Esophagus (tissue), 2 donors: ENCODE data around the gene NPIPA1. TPM values are rescaled to one million over a fixed set of nuclear protein-coding genes. Genes with fewer than 3 reads are reported as not detected.
"Not testable (repeated sequence)": the region's sequence is repeated elsewhere in the genome, so short reads cannot be mapped to it uniquely, and the experiment has no call there.

Experiments
- H3K27ac ChIP-seq, 2 donors: one replicate each; pipeline ENCODE4 v1.5.1; 2013; ENCODE audit warnings: low read depth in 2 of 2, mild to moderate bottlenecking in 2 of 2, inconsistent platforms in 1 of 2, low read length in 1 of 2, moderate library complexity in 1 of 2
- H3K27me3 ChIP-seq, 2 donors: one replicate each; pipeline ENCODE4 v1.6.1; 2013; ENCODE audit warnings: low read length in 2 of 2, control low read depth in 1 of 2, mild to moderate bottlenecking in 1 of 2; ENCODE audit not compliant: insufficient read depth in 2 of 2, control insufficient read depth in 1 of 2
- H3K36me3 ChIP-seq, 2 donors: one replicate each; pipeline ENCODE4 v1.6.1; 2013; ENCODE audit warnings: low read length in 1 of 2; ENCODE audit not compliant: control insufficient read depth in 2 of 2, insufficient read depth in 2 of 2
- H3K4me1 ChIP-seq, 2 donors: one replicate each; pipeline ENCODE4 v1.6.1; 2013; ENCODE audit warnings: low read length in 1 of 2; ENCODE audit not compliant: control insufficient read depth in 2 of 2, insufficient read depth in 2 of 2
- H3K4me3 ChIP-seq, 2 donors: one replicate each; pipeline ENCODE4 v1.5.1; 2013; ENCODE audit warnings: low read length in 2 of 2, mild to moderate bottlenecking in 2 of 2, low read depth in 1 of 2, moderate library complexity in 1 of 2
- H3K9me3 ChIP-seq, 2 donors: one replicate each; pipeline ENCODE4 v1.6.1; 2013; ENCODE audit warnings: mild to moderate bottlenecking in 2 of 2, low read depth in 1 of 2, low read length in 1 of 2, moderate library complexity in 1 of 2; ENCODE audit not compliant: control insufficient read depth in 2 of 2, insufficient read depth in 1 of 2
- WGBS, 2 donors: extraction: QIAGEN DNeasy Blood & Tissue Kit; methylation state at CpG; one replicate each; pipeline ENCODE4 v1.1.7; 2013; 5-methylcytosine and 5-hydroxymethylcytosine counted together
- polyA plus RNA-seq, 2 donors: library from polyadenylated mRNA; stranded (reverse); fragments of 200-250 nt; gene quantifications; one replicate each; pipeline ENCODE4 v1.2.3, GENCODE V29; 2013
- donor health status: healthy with polysubstance abuse.
- donor health status: Bipolar disorder and iron deficiency.

Gene NPIPA1
- 100 to 1,000 TPM in 1 of 2 donors, 10 to 100 TPM in 1; 44.0 to 104 TPM for polyA plus RNA-seq

DNA sequence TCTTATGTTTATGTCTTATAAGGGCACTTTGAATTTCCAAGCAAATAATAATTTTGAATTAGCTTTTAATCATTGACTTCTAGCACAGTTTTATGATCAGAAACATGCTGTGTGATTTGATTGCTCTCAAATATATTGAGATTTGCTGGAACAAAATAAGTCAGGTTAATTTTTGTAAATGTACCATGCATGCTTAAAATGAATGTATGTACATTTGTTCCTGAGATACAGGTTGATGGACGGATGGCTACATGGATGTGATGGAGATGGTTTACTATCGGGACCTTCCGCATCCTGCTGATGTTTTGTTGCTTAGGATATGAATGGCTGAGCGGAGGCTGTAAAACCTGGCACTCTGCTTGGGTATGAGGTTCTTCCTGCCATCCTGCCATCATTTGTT, at the start of gene NPIPA1:
TSS of gene NPIPA1 (plus strand) at position 301 of the 400 bp plus-strand sequence. CDS start at position 301, 0 bp downstream.
- not testable (repeated sequence) for H3K27ac ChIP-seq, H3K4me1 ChIP-seq, H3K4me3 ChIP-seq, H3K9me3 ChIP-seq, H3K27me3 ChIP-seq, H3K36me3 ChIP-seq
- WGBS, 2 donors, result no CpG with 5 or more reads among the region's 4 CpGs

- not testable (repeated sequence) for H3K36me3 ChIP-seq, H3K9me3 ChIP-seq, H3K4me3 ChIP-seq, H3K4me1 ChIP-seq, H3K27ac ChIP-seq, H3K27me3 ChIP-seq
- WGBS, 2 donors, result 80 to 94% methylated on average over 4 of the region's 6 CpGs
Measured at GRCh38 chr16:14892111-14892510, 45.1 kb upstream of the NPIPA1 start.

DNA sequence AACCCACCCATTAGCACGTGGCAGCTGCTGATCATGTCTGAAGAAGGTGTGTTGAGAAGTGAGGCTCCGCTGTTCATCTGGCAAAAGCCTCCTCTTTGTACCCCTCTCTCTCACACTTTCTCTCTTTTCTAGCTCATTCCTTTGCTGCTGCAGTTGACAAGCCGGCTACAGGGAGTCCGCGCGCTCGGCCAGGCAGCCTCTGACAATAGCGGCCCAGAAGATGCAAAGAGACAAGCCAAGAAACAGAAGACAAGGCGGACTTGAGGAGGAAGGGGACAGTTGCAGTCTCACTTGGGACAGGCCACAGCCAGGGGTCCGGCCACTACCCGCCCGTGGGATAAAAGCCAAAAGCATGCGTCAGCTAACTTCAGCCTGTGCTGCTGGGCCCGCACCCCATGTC, 41.9 kb upstream of the NPIPA1 start:
- H3K4me1 ChIP-seq, H3K36me3 ChIP-seq, H3K9me3 ChIP-seq, H3K4me3 ChIP-seq, H3K27me3 ChIP-seq, H3K27ac ChIP-seq: not testable (repeated sequence)
- WGBS, 2 donors, result 86 to 90% methylated on average over 10 to 11 of the region's 14 CpGs

- H3K4me1 ChIP-seq, H3K27ac ChIP-seq, H3K36me3 ChIP-seq, H3K9me3 ChIP-seq, H3K27me3 ChIP-seq, H3K4me3 ChIP-seq: not testable (repeated sequence)
- 86 to 91% methylated on average over 7 to 8 of the region's 9 CpGs for WGBS, 2 donors
Measured at GRCh38 chr16:14896023-14896422, 41.2 kb upstream of the NPIPA1 start.

- not testable (repeated sequence) for H3K4me1 ChIP-seq, H3K36me3 ChIP-seq, H3K4me3 ChIP-seq, H3K27ac ChIP-seq, H3K27me3 ChIP-seq, H3K9me3 ChIP-seq
- WGBS, 2 donors, result 59 to 85% methylated on average over 2 to 3 of the region's 12 CpGs
Measured at GRCh38 chr16:14897006-14897664, 40.1 kb upstream of the NPIPA1 start.

DNA sequence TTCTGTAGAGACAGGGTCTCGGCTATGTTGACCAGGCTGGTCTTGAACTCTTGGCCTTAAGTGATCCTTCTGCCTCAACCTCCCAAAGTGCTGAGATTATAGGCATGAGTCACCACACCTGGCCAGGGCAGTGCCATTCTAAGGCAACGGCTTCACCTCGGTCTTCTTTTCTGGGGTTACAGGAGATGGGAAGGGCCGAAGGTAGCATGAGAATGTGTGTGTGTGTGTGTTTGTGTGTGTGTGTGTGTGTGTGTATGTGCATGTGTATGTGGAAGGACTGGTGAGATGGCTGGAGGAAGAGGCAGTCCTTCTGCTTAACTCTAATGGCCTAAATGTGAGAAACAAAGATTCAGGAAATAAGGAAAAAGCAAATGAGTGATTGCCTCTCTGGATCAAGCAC, 39.1 kb upstream of the NPIPA1 start:
- H3K4me1 ChIP-seq, H3K9me3 ChIP-seq, H3K4me3 ChIP-seq, H3K27me3 ChIP-seq, H3K27ac ChIP-seq, H3K36me3 ChIP-seq: not testable (repeated sequence)
- WGBS, 2 donors, result 94% methylated on average over 3 to 4 of the region's 4 CpGs

- not testable (repeated sequence) for H3K4me1 ChIP-seq, H3K27me3 ChIP-seq, H3K4me3 ChIP-seq, H3K27ac ChIP-seq, H3K36me3 ChIP-seq, H3K9me3 ChIP-seq
- WGBS, 2 donors, result 74 to 77% methylated on average over 5 to 6 of the region's 8 CpGs
Measured at GRCh38 chr16:14903191-14903957, 33.9 kb upstream of the NPIPA1 start.

DNA sequence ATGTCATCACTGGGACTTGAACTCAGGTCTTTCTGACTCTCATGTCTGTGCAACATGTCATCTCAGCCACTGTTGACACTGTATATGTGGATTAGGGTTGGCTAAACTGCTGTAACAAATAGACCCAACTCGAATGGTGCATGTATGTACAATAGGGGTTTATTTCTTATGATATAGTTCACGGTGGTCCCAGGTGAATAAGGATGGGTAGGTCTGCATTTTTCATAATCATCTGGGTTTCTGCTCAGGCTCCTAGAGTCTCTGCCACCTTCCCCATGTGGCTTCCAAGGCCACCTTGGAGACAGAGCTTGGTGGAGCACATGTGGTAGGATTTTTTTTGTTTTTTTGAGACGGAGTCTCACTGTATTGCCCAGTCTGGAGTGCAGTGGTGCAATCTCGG, 27.5 kb upstream of the NPIPA1 start:
- H3K4me1 ChIP-seq, H3K27me3 ChIP-seq, H3K27ac ChIP-seq, H3K4me3 ChIP-seq, H3K9me3 ChIP-seq, H3K36me3 ChIP-seq: not testable (repeated sequence)
- no CpG with 5 or more reads among the region's 4 CpGs for WGBS, 2 donors

DNA sequence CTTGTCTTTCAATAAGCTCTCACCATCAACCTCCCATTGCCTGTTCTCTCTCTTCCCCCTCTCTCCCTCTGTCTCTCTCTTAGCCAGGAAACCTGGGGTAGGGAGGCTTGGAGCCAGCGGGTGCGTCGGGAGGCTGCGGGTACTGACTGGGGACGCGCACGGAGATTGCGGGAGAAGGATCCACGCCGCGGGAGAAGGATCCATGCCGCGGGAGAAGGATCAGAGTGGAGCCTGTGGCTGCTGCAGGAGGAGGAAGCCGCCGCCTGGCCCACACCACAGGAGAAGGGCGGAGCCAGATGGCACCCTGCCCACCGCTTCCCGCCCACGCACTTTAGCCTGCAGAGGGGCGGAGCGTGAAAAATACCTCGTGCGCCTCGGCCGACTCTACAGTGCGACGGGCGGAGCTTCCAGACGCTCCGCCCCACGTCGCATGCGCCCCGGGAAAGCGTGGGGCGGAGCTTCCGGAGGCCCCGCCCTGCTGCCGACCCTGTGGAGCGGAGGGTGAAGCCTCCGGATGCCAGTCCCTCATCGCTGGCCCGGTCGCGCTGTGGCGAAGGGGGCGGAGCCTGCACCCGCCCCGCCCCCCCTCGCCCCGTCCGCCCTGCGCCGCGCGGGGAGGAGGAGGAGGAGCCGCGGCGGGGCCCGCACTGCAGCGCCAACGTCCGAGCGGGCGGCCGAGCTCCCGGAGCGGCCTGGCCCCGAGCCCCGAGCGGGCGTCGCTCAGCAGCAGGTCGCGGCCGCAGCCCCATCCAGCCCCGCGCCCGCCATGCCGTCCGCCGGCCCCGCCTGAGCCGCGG, 26.2 kb upstream of the NPIPA1 start:
- not testable (repeated sequence) for H3K4me1 ChIP-seq, H3K36me3 ChIP-seq, H3K9me3 ChIP-seq, H3K4me3 ChIP-seq, H3K27ac ChIP-seq, H3K27me3 ChIP-seq
- WGBS, 2 donors, result no CpG with 5 or more reads among the region's 85 CpGs
